Endothelial cell of umbilical vein (primary cell): Measurements from ENCODE around the gene MCIDAS. TPM values are rescaled to one million over a fixed set of nuclear protein-coding genes. Genes with fewer than 3 reads are reported as not detected.

ENCODE experiments used
- BruUV-seq: library from RNA; stranded (reverse); fragments of 400-500 nt; replicated peaks from 2 replicates; lab custom pipeline; 2021; lab: Mats Ljungman, UMichigan
- CTCF ChIA-PET: fragments of 300-600, 350-600 bp; sonication (Branson Sonifier 250); formaldehyde crosslinking; loops from one replicate; lab custom pipeline; 2021; ENCODE audit warnings: antibody characterized with exemption, inconsistent platforms; lab: Charles Lee
- POLR2A ChIA-PET: fragments of 300-600, 350-600 bp; sonication (Branson Sonifier 250); formaldehyde crosslinking; loops from one replicate; lab custom pipeline; 2021; ENCODE audit warnings: antibody characterized with exemption, inconsistent platforms; lab: Charles Lee
- DNase-seq: peaks from one replicate; pipeline ENCODE4 v3.0.0-alpha.2; 2011; ENCODE audit warnings: low read depth, low spot score
- FAIRE-seq: peaks from 2 replicates; lab custom pipeline; 2011; peaks lifted over from hg19 to GRCh38; lab: Jason Lieb, UNC
- H2AFZ ChIP-seq: 2 replicates; pipeline ENCODE4 v1.6.0; 2012; ENCODE audit warnings: low read depth, low read length, control low read depth, inconsistent platforms
- H3K27ac ChIP-seq: 2 replicates; pipeline ENCODE4 v1.5.1; 2011; ENCODE audit warnings: low read depth, mild to moderate bottlenecking, control low read depth, low read length, moderate library complexity; ENCODE audit not compliant: insufficient read depth
- H3K27me3 ChIP-seq, 2 experiments: 2 replicates each; pipeline versions ENCODE4 v1.6.0 to v1.6.1; 2011; ENCODE audit warnings: low read length in 2 of 2, mixed read lengths in 1 of 2; ENCODE audit not compliant: control insufficient read depth in 2 of 2, insufficient read depth in 2 of 2
- H3K36me3 ChIP-seq, 2 experiments: 2 replicates in 1 of 2; 3 replicates in 1 of 2; pipeline ENCODE4 v1.5.1; 2011; ENCODE audit warnings: low read length in 2 of 2, mild to moderate bottlenecking in 1 of 2, moderate library complexity in 1 of 2; ENCODE audit not compliant: control insufficient read depth in 2 of 2, insufficient read depth in 2 of 2; ENCODE audit errors: extremely low read depth in 1 of 2
- H3K4me1 ChIP-seq: 3 replicates; pipeline ENCODE4 v1.5.1; 2011; ENCODE audit warnings: mild to moderate bottlenecking, low read length; ENCODE audit not compliant: control insufficient read depth, insufficient read depth; ENCODE audit errors: extremely low read depth
- H3K4me2 ChIP-seq: 2 replicates; pipeline ENCODE4 v1.6.1; 2011; ENCODE audit warnings: low read length, control low read depth, mixed read lengths; ENCODE audit not compliant: insufficient read depth
- H3K4me3 ChIP-seq, 3 experiments: fragments of 200-600 bp in 1 of 3; sonication (generic), shearing (Covaris generic) in 1 of 3; replicated peaks in 1 of 3; 2 replicates each; pipeline ENCODE4 v1.5.1; 2011 to 2016; ENCODE audit warnings: control low read depth in 3 of 3, low read length in 3 of 3, mild to moderate bottlenecking in 2 of 3, inconsistent platforms in 1 of 3, low read depth in 1 of 3, moderate library complexity in 1 of 3; ENCODE audit not compliant: insufficient read depth in 1 of 3
- H3K79me2 ChIP-seq: 2 replicates; pipeline ENCODE4 v1.6.0; 2012; ENCODE audit warnings: low read length, inconsistent platforms; ENCODE audit not compliant: control insufficient read depth, insufficient read depth
- H3K9ac ChIP-seq: replicated peaks from 2 replicates; pipeline ENCODE3; 2011; ENCODE audit warnings: low read length, control low read depth; ENCODE audit not compliant: insufficient read depth; ENCODE audit errors: extremely low read depth
- H3K9me1 ChIP-seq: replicated peaks from 3 replicates; pipeline ENCODE4 v1.6.0; 2011; ENCODE audit warnings: mild to moderate bottlenecking, low read length; ENCODE audit not compliant: control insufficient read depth, insufficient read depth; ENCODE audit errors: extremely low read depth
- H3K9me3 ChIP-seq: replicated peaks from 2 replicates; pipeline ENCODE4 v1.5.1; 2012; ENCODE audit warnings: low read length, inconsistent platforms; ENCODE audit not compliant: control insufficient read depth, insufficient read depth
- H4K20me1 ChIP-seq: replicated peaks from 2 replicates; pipeline ENCODE3; 2011; ENCODE audit warnings: mild to moderate bottlenecking, low read length; ENCODE audit not compliant: control insufficient read depth, insufficient read depth; ENCODE audit errors: extremely low read depth
- CTCF ChIP-seq, 2 donors: IDR thresholded peaks; 1 replicate in 1 of 2; 2 replicates in 1 of 2; pipeline ENCODE4 v1.5.1; 2011; ENCODE audit warnings: low read length in 2 of 2, mild to moderate bottlenecking in 2 of 2, moderate library complexity in 2 of 2, control low read depth in 1 of 2, inconsistent platforms in 1 of 2, low read depth in 1 of 2; ENCODE audit not compliant: insufficient read depth in 1 of 2; ENCODE audit errors: extremely low read depth in 1 of 2
- EZH2 ChIP-seq: IDR thresholded peaks from 2 replicates; pipeline ENCODE4 v1.6.1; 2012; ENCODE audit warnings: borderline replicate concordance, low read depth, mild to moderate bottlenecking, moderate library complexity, low read length, inconsistent platforms; ENCODE audit not compliant: severe bottlenecking
- FOS ChIP-seq: IDR thresholded peaks from 2 replicates; pipeline ENCODE4 v1.6.1; 2011; ENCODE audit warnings: mild to moderate bottlenecking, low read length, moderate library complexity, borderline replicate concordance; ENCODE audit not compliant: insufficient read depth
- POLR2A ChIP-seq: IDR thresholded peaks from 2 replicates; pipeline ENCODE4 v1.6.1; 2012; ENCODE audit warnings: low read depth, mild to moderate bottlenecking, control low read depth, low read length
- POLR2AphosphoS5 ChIP-seq: IDR thresholded peaks from 2 replicates; pipeline ENCODE4 v1.6.1; 2012; ENCODE audit warnings: low read depth, mild to moderate bottlenecking, control low read depth, low read length, moderate library complexity; ENCODE audit not compliant: insufficient read depth
- dilution Hi-C: fragments of 300-500 bp; cut with MboI; formaldehyde crosslinking; loops from one replicate; pipeline ENCODE4 v1.15.0; 2019; ENCODE audit warnings: low sequenced_read_pairs; ENCODE audit not compliant: extremely low pct_ligation_motif_present
- intact Hi-C: fragments of 100-400 bp; cut with micrococcal nuclease; formaldehyde crosslinking; loops from one replicate; pipeline ENCODE4 v1.10.0; 2022
- polyA plus RNA-seq, 4 experiments: library from polyadenylated mRNA; depleted of rRNA in 3 of 4; stranded (reverse) in 3 of 4; unstranded in 1 of 4; fragments of >200 nt; gene quantifications; 2 replicates each; pipeline versions ENCODE4 v1.2.1 to v1.2.3, GENCODE V29; 2011 to 2012; ENCODE audit warnings: missing spikeins in 1 of 4
- total RNA-seq: library from RNA; stranded (reverse); gene quantifications from 2 replicates; pipeline ENCODE4 v1.2.3, GENCODE V29; 2021

The MCIDAS gene
- total and polyA plus RNA-seq, 2 donors (not counting 3 experiments of a cell fraction or from before 2014, with no cell fraction given): not detected

- H3K27ac ChIP-seq: no peak overlapping the region
- intact Hi-C loops (no loop called here), dilution Hi-C loops (no loop called here)
- DNase-seq: no peak
- H4K20me1 ChIP-seq: no peaks in the 10 kb centered on the region
- no peak overlapping the region for H3K4me3 ChIP-seq
- no peak for FAIRE-seq
- no peak for TF ChIP-seq POLR2AphosphoS5
- no peak for TF ChIP-seq FOS
- no peaks in the 10 kb centered on the region for H3K36me3 ChIP-seq
- H3K27me3 ChIP-seq: peaks cover 62 to 84% of the 10 kb centered on the region in 2 experiments
- BruUV-seq: no TSS peak
- CTCF ChIA-PET: interaction anchor here (1.6 to 2.2 kb wide), 2 partner anchors 10 to 12 kb away, joined by 5 to 14 read pairs; no protein-coding TSS in a partner anchor
- no peak overlapping the region for H3K4me2 ChIP-seq
- no peak overlapping the region for H3K9ac ChIP-seq
- POLR2A ChIA-PET: no interaction called here
- H3K79me2 ChIP-seq: no peaks in the 10 kb centered on the region
- H3K9me3 ChIP-seq: no peaks in the 10 kb centered on the region
- no peak overlapping the region for H2AFZ ChIP-seq
- H3K4me1 ChIP-seq: peaks cover 21% of the 10 kb centered on the region
- H3K9me1 ChIP-seq: no peaks in the 10 kb centered on the region
These were observed 50.0 kb downstream of the MCIDAS start for GRCh38 chr5:55177078-55177477.

- intact Hi-C loops (no loop called here), dilution Hi-C loops (no loop called here)
- Histone ChIP-seq H3K4me3 (peak overlapping the region in 1 of 3 experiments; percentile 19), H3K79me2 (no peaks in the 10 kb centered on the region), H3K9me3 (no peaks in the 10 kb centered on the region), H3K9ac (no peak overlapping the region), H3K4me1 (peaks cover 21% of the 10 kb centered on the region), H3K27me3 (peaks cover 56 to 76% of the 10 kb centered on the region in 2 experiments), H3K9me1 (no peaks in the 10 kb centered on the region), H3K27ac (no peak overlapping the region), H2AFZ (peak overlapping the region; percentile 47), H3K4me2 (peak overlapping the region; percentile 52), H3K36me3 (no peaks in the 10 kb centered on the region), H4K20me1 (no peaks in the 10 kb centered on the region)
- ChIA-PET CTCF (interaction anchor here (0.6 to 2.2 kb wide), 5 partner anchors 10 to 149 kb away, joined by 3 to 14 read pairs (median 4); partner anchors contain the start of gene CCNO), POLR2A (no interaction called here)
- FAIRE-seq: no peak
- peak; percentile 39 for DNase-seq
- TF ChIP-seq POLR2A (no peak), EZH2 (peak; percentile 76), CTCF (IDR thresholded peaks at IDR 0.05; ENCODE audit: extremely low read depth in 1 of 2, insufficient read depth in 1 of 2, low read depth in 1 of 2, low read length in 2 of 2) (no peak)
- BruUV-seq: no TSS peak
These were observed 50.8 kb downstream of the MCIDAS start for GRCh38 chr5:55176176-55176818.
